ENCODE data around the gene LIN28B.

LIN28B gene

GRCh38 chr6:105014954-105015353, 58.0 kb downstream of the LIN28B start:
- no peak for DNase-seq

GRCh38 chr6:105015482-105015881, 58.6 kb downstream of the LIN28B start:
- DNase-seq: no peak

GRCh38 chr6:105019285-105019684, 62.4 kb downstream of the LIN28B start:
- DNase-seq: no peak

- no peak for DNase-seq
Observed at GRCh38 chr6:105021399-105021798, 64.5 kb downstream of the LIN28B start.

GRCh38 chr6:105022416-105022815, 65.5 kb downstream of the LIN28B start:
- no peak for DNase-seq

- DNase-seq: no peak
Observed at GRCh38 chr6:105024803-105025202, 67.9 kb downstream of the LIN28B start.

- no peak for DNase-seq
Observed at GRCh38 chr6:105028898-105029297, 72.0 kb downstream of the LIN28B start.

GRCh38 chr6:105029581-105029980, 72.7 kb downstream of the LIN28B start:
- no peak for DNase-seq

- no peak for DNase-seq
Observed at GRCh38 chr6:105034470-105034869, 77.6 kb downstream of the LIN28B start.

- DNase-seq: no peak
Observed at GRCh38 chr6:105035299-105035698, 78.4 kb downstream of the LIN28B start.

GRCh38 chr6:105036351-105036750, 79.4 kb downstream of the LIN28B start:
- DNase-seq: no peak

GRCh38 chr6:105038259-105038658, 81.4 kb downstream of the LIN28B start:
- DNase-seq: no peak

GRCh38 chr6:105041880-105042279, 85.0 kb downstream of the LIN28B start:
- no peak for DNase-seq

- no peak for DNase-seq
Observed at GRCh38 chr6:105042648-105043047, 85.7 kb downstream of the LIN28B start.

- no peak for DNase-seq
Observed at GRCh38 chr6:105043979-105044378, 87.1 kb downstream of the LIN28B start.

GRCh38 chr6:105045526-105045925, 88.6 kb downstream of the LIN28B start:
- no peak for DNase-seq

- DNase-seq: no peak
Observed at GRCh38 chr6:105051941-105052471, 95.1 kb downstream of the LIN28B start.

- no peak for DNase-seq
Observed at GRCh38 chr6:105056646-105057045, 99.7 kb downstream of the LIN28B start.

- no peak for DNase-seq
Observed at GRCh38 chr6:105057160-105057559, 100.3 kb downstream of the LIN28B start.

- DNase-seq: no peak
Observed at GRCh38 chr6:105058316-105058715, 101.4 kb downstream of the LIN28B start.

- no peak for DNase-seq
Observed at GRCh38 chr6:105058846-105059245, 101.9 kb downstream of the LIN28B start.

GRCh38 chr6:105066233-105066632, 109.3 kb downstream of the LIN28B start:
- no peak for DNase-seq

- DNase-seq: no peak
Observed at GRCh38 chr6:105066836-105067235, 109.9 kb downstream of the LIN28B start.

GRCh38 chr6:105067329-105067728, 110.4 kb downstream of the LIN28B start:
- DNase-seq: no peak

- no peak for DNase-seq
Observed at GRCh38 chr6:105068407-105068806, 111.5 kb downstream of the LIN28B start.
